GM12891 (cell line): ENCODE results near the gene CDYL2. TPM values are rescaled to one million over a fixed set of nuclear protein-coding genes. Genes with fewer than 3 reads are reported as not detected.

ENCODE experiments used
- DNase-seq: peaks from one replicate; pipeline ENCODE4 v3.0.0; 2011; ENCODE audit warnings: low spot score; ENCODE audit not compliant: insufficient read length
- FAIRE-seq: peaks from 2 replicates; lab custom pipeline; 2011; peaks lifted over from hg19 to GRCh38; lab: Jason Lieb, UNC
- PAX5 ChIP-seq: IDR thresholded peaks from 2 replicates; pipeline ENCODE4 v1.6.1; 2011; ENCODE audit warnings: low read length, moderate library complexity, mild to moderate bottlenecking; ENCODE audit not compliant: insufficient read depth, severe bottlenecking
- POLR2A ChIP-seq: IDR thresholded peaks from 2 replicates; pipeline ENCODE4 v1.6.1; 2011; ENCODE audit warnings: low read depth, low read length, control low read depth
- POLR2AphosphoS5 ChIP-seq: IDR thresholded peaks from 2 replicates; pipeline ENCODE4 v1.6.1; 2011; ENCODE audit warnings: low read depth, low read length, control low read depth
- POU2F2 ChIP-seq: IDR thresholded peaks from 2 replicates; pipeline ENCODE4 v1.6.1; 2011; ENCODE audit warnings: low read depth, mild to moderate bottlenecking, control low read depth, low read length, moderate library complexity
- SPI1 ChIP-seq: IDR thresholded peaks from 2 replicates; pipeline ENCODE4 v1.6.1; 2011; ENCODE audit warnings: low read depth, low read length, control low read depth
- TAF1 ChIP-seq: IDR thresholded peaks from 2 replicates; pipeline ENCODE4 v1.6.1; 2011; ENCODE audit warnings: low read depth, low read length, control low read depth
- polyA plus RNA-seq: library from polyadenylated mRNA; unstranded; fragments of >200 nt; gene quantifications from one replicate; pipeline ENCODE4 v1.2.1, GENCODE V29; 2012; ENCODE audit warnings: low read depth, missing spikeins, inconsistent platforms; ENCODE audit not compliant: missing spikeins

CDYL2 gene
- 5.0 TPM for polyA plus RNA-seq

DNA sequence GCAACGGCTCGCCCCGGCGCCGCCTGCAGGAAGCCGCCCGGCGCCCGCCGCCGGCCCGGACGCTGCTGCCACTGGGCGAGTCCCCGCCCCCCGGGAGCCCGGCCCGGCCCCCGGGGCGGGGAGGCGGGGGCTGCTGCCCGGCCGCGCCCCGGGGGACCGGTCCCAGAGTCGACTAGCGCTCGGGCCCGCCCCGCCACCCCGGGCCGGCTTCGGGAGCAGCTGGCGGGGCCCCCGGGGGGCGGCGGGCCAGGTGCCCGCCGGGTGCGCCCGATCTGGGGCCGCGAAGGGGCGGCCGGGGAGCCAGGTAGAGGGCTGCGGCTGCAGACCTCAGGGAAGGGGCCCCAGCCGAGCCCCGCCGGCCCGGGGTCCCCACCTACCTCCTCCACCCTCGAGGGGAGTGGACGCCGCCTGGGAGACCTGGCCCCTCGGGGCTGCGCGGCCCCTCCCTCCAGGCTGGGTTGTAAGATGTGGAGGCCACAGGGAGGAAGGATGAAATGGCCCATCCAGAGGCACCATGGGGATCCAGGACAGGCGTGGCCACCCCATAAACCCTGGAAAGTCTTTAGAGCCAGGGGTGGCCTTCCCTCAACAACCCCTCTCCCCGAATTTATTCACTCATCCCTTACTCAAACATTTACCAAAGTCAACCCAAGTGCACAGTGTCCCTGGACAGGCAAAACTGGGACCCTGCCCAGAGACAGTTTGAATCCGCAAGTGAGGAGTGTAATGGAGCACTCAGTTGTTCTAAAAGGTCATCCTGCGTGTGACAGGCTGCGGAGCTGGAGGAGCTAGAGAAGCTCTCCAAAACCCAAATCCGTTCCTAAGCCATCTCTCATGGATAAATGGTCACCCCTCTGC lies at the start of gene CDYL2:
Gene CDYL2 (minus strand): TSS at position 73 of the 858 bp plus-strand sequence. CDS start 425 bp downstream, outside the sequence.
- no peak for TF ChIP-seq POLR2AphosphoS5
- TF ChIP-seq PAX5: no peak
- TF ChIP-seq SPI1: no peak
- no peak for TF ChIP-seq POLR2A
- TF ChIP-seq POU2F2: no peak
- TF ChIP-seq TAF1: no peak
- FAIRE-seq (no peak), DNase-seq (peak; percentile 77)

DNA sequence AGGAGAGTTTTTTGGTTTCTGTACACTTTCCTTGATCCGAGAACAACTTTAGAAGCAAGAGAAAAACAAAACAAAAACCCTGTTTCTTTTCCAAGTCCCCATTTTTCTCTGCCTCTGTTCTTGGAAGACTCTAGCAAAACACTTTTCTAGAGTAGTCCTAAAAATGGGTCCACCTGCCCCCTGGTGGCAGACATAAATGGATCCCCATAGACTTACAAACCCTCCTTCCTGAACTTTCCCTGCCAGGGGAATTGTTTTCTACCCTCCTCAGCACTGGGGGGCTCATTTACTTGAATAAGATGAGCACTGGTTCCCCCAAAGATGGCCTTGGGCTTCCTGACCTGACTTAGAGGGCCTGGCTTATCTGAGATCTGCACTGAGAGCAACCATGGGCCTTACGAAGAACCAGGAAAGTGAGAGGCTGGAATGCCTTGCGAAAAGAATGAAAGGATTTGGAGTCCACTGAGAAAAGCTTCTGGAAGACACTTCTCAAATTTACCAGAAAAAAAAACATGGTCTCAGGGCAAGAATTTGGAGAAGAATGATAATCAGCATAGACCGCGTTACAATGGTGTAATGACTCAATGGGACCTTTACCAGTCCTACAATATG lies 48.0 kb upstream of the CDYL2 start:
- DNase-seq (no peak), FAIRE-seq (peak; percentile 84)
- TF ChIP-seq POLR2AphosphoS5 (no peak), SPI1 (no peak)

DNA sequence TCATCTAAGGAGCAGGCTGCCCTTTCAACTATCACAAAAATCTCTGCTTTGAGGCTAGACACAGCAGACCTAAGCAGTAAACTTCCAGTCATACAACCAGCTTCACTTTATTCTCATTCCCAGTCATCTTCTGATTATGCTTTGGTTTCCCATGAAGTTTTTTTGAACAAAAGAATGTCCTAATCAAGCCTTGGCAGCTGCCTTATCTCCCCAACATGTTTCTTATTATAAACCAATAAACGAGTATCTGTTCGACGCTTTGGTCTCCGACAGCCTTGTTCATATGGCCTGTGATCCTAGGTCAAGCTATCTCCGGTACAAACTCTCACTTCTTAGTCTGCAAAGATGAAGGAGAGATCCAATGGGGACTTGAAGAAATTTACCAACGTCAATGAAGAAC lies 47.4 kb upstream of the CDYL2 start:
- TF ChIP-seq POLR2A (no peak), POU2F2 (no peak), SPI1 (no peak), PAX5 (no peak), POLR2AphosphoS5 (no peak), TAF1 (no peak)
- no peak for FAIRE-seq
- no peak for DNase-seq

DNA sequence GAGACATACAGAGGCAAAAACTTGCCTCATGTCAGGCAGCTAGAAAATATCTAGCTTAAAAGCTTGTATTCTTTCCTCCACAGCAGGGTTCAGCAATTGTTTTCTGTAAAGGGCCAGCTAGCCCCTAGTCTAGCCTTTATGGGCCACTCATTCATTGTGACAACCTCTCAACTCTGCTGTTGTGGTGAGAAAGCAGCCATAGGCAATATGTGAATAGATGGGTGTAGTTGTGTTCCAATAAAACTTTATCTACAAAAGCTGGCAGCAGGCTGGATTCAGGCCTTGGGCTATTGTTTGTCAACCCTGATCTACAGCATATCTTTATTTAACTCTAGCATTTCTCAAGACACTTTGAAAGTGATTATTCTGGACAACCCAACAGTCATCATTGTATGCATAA lies 46.4 kb upstream of the CDYL2 start:
- FAIRE-seq (no peak), DNase-seq (no peak)
- TF ChIP-seq POLR2A (no peak), POLR2AphosphoS5 (no peak), PAX5 (no peak), POU2F2 (no peak), SPI1 (no peak)

GRCh38 chr16:80848862-80849261 lies 44.5 kb upstream of the CDYL2 start:
- FAIRE-seq (no peak), DNase-seq (no peak)
- TF ChIP-seq POLR2AphosphoS5: no peak
- TF ChIP-seq POLR2A: no peak
- no peak for TF ChIP-seq SPI1
- no peak for TF ChIP-seq PAX5
- no peak for TF ChIP-seq POU2F2
- TF ChIP-seq TAF1: no peak

DNA sequence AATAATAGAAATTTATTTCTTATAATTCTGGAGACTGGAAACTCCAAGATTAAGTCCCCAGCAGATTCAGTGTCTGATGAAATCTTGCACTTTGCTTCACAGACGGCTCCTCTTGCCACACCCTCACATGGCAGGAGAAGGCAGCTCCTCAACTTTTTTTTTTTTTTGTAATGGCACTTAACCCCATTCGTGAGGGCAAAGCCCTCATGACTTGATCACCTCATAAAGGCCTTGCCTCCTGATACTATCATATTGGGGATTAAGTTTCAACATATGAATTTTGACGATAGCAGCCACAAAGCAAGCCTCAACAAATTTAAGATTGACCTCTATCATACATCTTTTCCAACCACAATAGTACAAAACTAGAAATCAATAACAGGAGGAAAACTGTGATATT lies 42.3 kb upstream of the CDYL2 start:
- no peak for TF ChIP-seq SPI1
- TF ChIP-seq PAX5: no peak
- no peak for TF ChIP-seq POU2F2
- TF ChIP-seq POLR2AphosphoS5: no peak
- no peak for TF ChIP-seq TAF1
- TF ChIP-seq POLR2A: no peak
- FAIRE-seq (no peak), DNase-seq (no peak)

DNA sequence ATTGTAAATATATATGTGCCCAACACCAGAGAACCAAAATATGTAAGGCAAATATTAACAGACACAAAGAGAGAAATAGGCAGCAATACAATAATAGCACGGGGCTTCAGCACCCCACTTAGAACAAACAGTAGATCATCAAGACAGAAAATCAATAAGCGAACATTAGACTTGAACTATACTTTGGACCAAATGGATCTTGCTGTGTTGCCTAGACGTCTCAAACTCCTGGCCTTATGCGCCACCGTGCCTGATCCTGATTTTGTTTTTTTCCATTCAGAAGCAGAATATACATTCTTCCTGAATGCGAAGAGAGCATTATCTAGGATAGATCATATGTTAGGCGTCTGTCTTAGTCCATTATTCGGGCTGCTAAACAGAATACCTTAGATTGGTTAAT lies 41.9 kb upstream of the CDYL2 start:
- DNase-seq (no peak), FAIRE-seq (no peak)
- TF ChIP-seq POLR2AphosphoS5: no peak
- no peak for TF ChIP-seq PAX5
- TF ChIP-seq SPI1: no peak
- no peak for TF ChIP-seq POU2F2
- no peak for TF ChIP-seq TAF1
- TF ChIP-seq POLR2A: no peak

GRCh38 chr16:80844395-80844794 lies 40.0 kb upstream of the CDYL2 start:
- DNase-seq: no peak
- no peak for TF ChIP-seq POLR2A
- no peak for TF ChIP-seq POLR2AphosphoS5
- TF ChIP-seq POU2F2: no peak
- TF ChIP-seq PAX5: no peak
- TF ChIP-seq SPI1: no peak
- no peak for TF ChIP-seq TAF1
- no peak for FAIRE-seq

GRCh38 chr16:80841231-80841630 lies 36.8 kb upstream of the CDYL2 start:
- DNase-seq: no peak
- no peak for FAIRE-seq
- TF ChIP-seq POLR2AphosphoS5 (no peak), SPI1 (no peak), POU2F2 (no peak)
